HFFc6 (cell line): ENCODE measurements around the gene TIAM1. TPM values are rescaled to one million over a fixed set of nuclear protein-coding genes. Genes with fewer than 3 reads are reported as not detected.

Experiments
- DNase-seq: peaks from one replicate; pipeline ENCODE4 v3.0.0-alpha.2; 2018
- H3K27ac Mint-ChIP-seq: 2 replicates; pipeline ENCODE4 v1.8.0; 2020; ENCODE audit warnings: mild to moderate bottlenecking, mixed read lengths
- H3K27me3 Mint-ChIP-seq: 2 replicates; pipeline ENCODE4 v1.8.0; 2021; ENCODE audit warnings: mild to moderate bottlenecking, moderate library complexity, mixed read lengths; ENCODE audit not compliant: insufficient read depth
- H3K36me3 Mint-ChIP-seq: 2 replicates; pipeline ENCODE4 v1.8.0; 2021; ENCODE audit warnings: low read depth, mixed read lengths
- H3K4me1 Mint-ChIP-seq: 2 replicates; pipeline ENCODE4 v1.8.0; 2020; ENCODE audit warnings: low read depth, mixed read lengths
- H3K4me3 Mint-ChIP-seq: 2 replicates; pipeline ENCODE4 v1.8.0; 2020; ENCODE audit warnings: mild to moderate bottlenecking, moderate library complexity, mixed read lengths
- H3K9me3 Mint-ChIP-seq: 2 replicates; pipeline ENCODE4 v1.8.0; 2020; ENCODE audit warnings: mild to moderate bottlenecking, mixed read lengths
- CTCF ChIP-seq: fragments of 200-600 bp; sonication (generic); IDR thresholded peaks from 2 replicates; pipeline ENCODE4 v1.5.0; 2021; ENCODE audit warnings: antibody characterized with exemption, mild to moderate bottlenecking
- total RNA-seq, 6 experiments: library from RNA; stranded (reverse); fragmentation: NEBNext Ultra II Directional; extraction: Animal tissue kit (Norgen Biotek cat#: 25700); gene quantifications; 2 replicates in 1 of 6; 3 replicates in 5 of 6; pipeline ENCODE4 v1.2.3, GENCODE V29; 2021

TIAM1 gene
- total RNA-seq, 6 experiments from 2014 or later = 0.02 to 0.43 (median 0.27) TPM; not detected in 1

- H3K4me3 Mint-ChIP-seq = no peak overlapping the region
- peaks cover 6% of the 10 kb centered on the region; the same call in 1 of the 2 replicates for H3K9me3 Mint-ChIP-seq
- no peak for DNase-seq
- H3K4me1 Mint-ChIP-seq = no peaks in the 10 kb centered on the region
- TF ChIP-seq CTCF = no peak
- no peaks in the 10 kb centered on the region for H3K27me3 Mint-ChIP-seq
- no peaks in the 10 kb centered on the region for H3K36me3 Mint-ChIP-seq
- no peak overlapping the region for H3K27ac Mint-ChIP-seq
These were observed 125.0 kb downstream of the TIAM1 start for GRCh38 chr21:31218830-31219608.

- H3K4me3 Mint-ChIP-seq = no peak overlapping the region
- no peak for TF ChIP-seq CTCF
- no peaks in the 10 kb centered on the region for H3K36me3 Mint-ChIP-seq
- H3K27me3 Mint-ChIP-seq = no peaks in the 10 kb centered on the region; the same call in 1 of the 2 replicates
- H3K27ac Mint-ChIP-seq = no peak overlapping the region
- H3K4me1 Mint-ChIP-seq = no peaks in the 10 kb centered on the region
- no peak for DNase-seq
- H3K9me3 Mint-ChIP-seq = no peaks in the 10 kb centered on the region; the same call in 1 of the 2 replicates
These were observed 127.9 kb downstream of the TIAM1 start for GRCh38 chr21:31216206-31216605.

- no peak overlapping the region for H3K4me3 Mint-ChIP-seq
- no peak for DNase-seq
- H3K27ac Mint-ChIP-seq = no peak overlapping the region
- no peak for TF ChIP-seq CTCF
- H3K4me1 Mint-ChIP-seq = no peaks in the 10 kb centered on the region
- H3K27me3 Mint-ChIP-seq = peaks cover 3% of the 10 kb centered on the region
- H3K9me3 Mint-ChIP-seq = peaks cover 4% of the 10 kb centered on the region; the same call in 1 of the 2 replicates
- H3K36me3 Mint-ChIP-seq = no peaks in the 10 kb centered on the region
These were observed 130.3 kb downstream of the TIAM1 start for GRCh38 chr21:31213787-31214186.

GRCh38 chr21:31211836-31212235 lies 132.2 kb downstream of the TIAM1 start:
- no peaks in the 10 kb centered on the region for H3K4me1 Mint-ChIP-seq
- no peak overlapping the region for H3K27ac Mint-ChIP-seq
- peaks cover 3% of the 10 kb centered on the region for H3K27me3 Mint-ChIP-seq
- H3K4me3 Mint-ChIP-seq = no peak overlapping the region
- H3K36me3 Mint-ChIP-seq = no peaks in the 10 kb centered on the region
- peaks cover 4% of the 10 kb centered on the region; the same call in 1 of the 2 replicates for H3K9me3 Mint-ChIP-seq
- no peak for TF ChIP-seq CTCF
- DNase-seq = no peak

- Mint-ChIP-seq H3K36me3 (no peaks in the 10 kb centered on the region), H3K27me3 (no peaks in the 10 kb centered on the region; the same call in 1 of the 2 replicates), H3K4me3 (no peak overlapping the region), H3K27ac (no peak overlapping the region), H3K4me1 (no peaks in the 10 kb centered on the region), H3K9me3 (peaks cover 4% of the 10 kb centered on the region; the same call in 1 of the 2 replicates)
- TF ChIP-seq CTCF = no peak
- DNase-seq = no peak
These were observed 138.6 kb downstream of the TIAM1 start for GRCh38 chr21:31205412-31205811.
